ENCODE measurements around the gene KIF5C.

Gene KIF5C

GRCh38 chr2:149006883-149007543 is 132.0 kb downstream of the KIF5C start:
- in situ Hi-C loops (cut with MboI; ENCODE audit: low sequenced_read_pairs) = loop anchor here (25.0 kb wide), 1 partner anchor 305 kb away; no protein-coding TSS in a partner anchor

GRCh38 chr2:149008381-149008780 is 133.4 kb downstream of the KIF5C start:
- in situ Hi-C loops (cut with MboI; ENCODE audit: low sequenced_read_pairs) = loop anchor here (25.0 kb wide), 1 partner anchor 304 kb away; no protein-coding TSS in a partner anchor

GRCh38 chr2:149009576-149010461 is 134.8 kb downstream of the KIF5C start:
- in situ Hi-C loops (cut with MboI; ENCODE audit: low sequenced_read_pairs) = loop anchor here (10.0 to 25.0 kb wide), 2 partner anchors 302 to 555 kb away; no protein-coding TSS in a partner anchor

- in situ Hi-C loops (cut with MboI; ENCODE audit: low sequenced_read_pairs) = loop anchor here (10.0 to 25.0 kb wide), 2 partner anchors 300 to 552 kb away; no protein-coding TSS in a partner anchor
Measured at GRCh38 chr2:149012545-149012944, 137.5 kb downstream of the KIF5C start.

- in situ Hi-C loops (cut with MboI; ENCODE audit: low sequenced_read_pairs) = loop anchor here (10.0 to 25.0 kb wide), 2 partner anchors 297 to 549 kb away; no protein-coding TSS in a partner anchor
Measured at GRCh38 chr2:149015501-149015900, 140.5 kb downstream of the KIF5C start.

- in situ Hi-C loops (cut with MboI; ENCODE audit: low sequenced_read_pairs) = loop anchor here (10.0 to 25.0 kb wide), 2 partner anchors 296 to 549 kb away; no protein-coding TSS in a partner anchor
Measured at GRCh38 chr2:149015926-149016563, 141.0 kb downstream of the KIF5C start.

- in situ Hi-C loops (cut with MboI; ENCODE audit: low sequenced_read_pairs) = loop anchor here (10.0 to 25.0 kb wide), 2 partner anchors 295 to 547 kb away; no protein-coding TSS in a partner anchor
Measured at GRCh38 chr2:149017116-149017985, 142.3 kb downstream of the KIF5C start.

GRCh38 chr2:149018981-149019380 is 144.0 kb downstream of the KIF5C start:
- in situ Hi-C loops (cut with MboI; ENCODE audit: low sequenced_read_pairs) = loop anchor here (10.0 to 25.0 kb wide), 2 partner anchors 293 to 546 kb away; no protein-coding TSS in a partner anchor

GRCh38 chr2:149019768-149020167 is 144.7 kb downstream of the KIF5C start:
- in situ Hi-C loops (cut with MboI; ENCODE audit: low sequenced_read_pairs) = loop anchor here (10.0 to 25.0 kb wide), 2 partner anchors 293 to 545 kb away; no protein-coding TSS in a partner anchor

GRCh38 chr2:149020432-149020851 is 145.4 kb downstream of the KIF5C start:
- in situ Hi-C loops (cut with MboI; ENCODE audit: low sequenced_read_pairs) = loop anchor here (25.0 kb wide), 1 partner anchor 292 kb away; no protein-coding TSS in a partner anchor

GRCh38 chr2:149021271-149021719 is 146.3 kb downstream of the KIF5C start:
- in situ Hi-C loops (cut with MboI; ENCODE audit: low sequenced_read_pairs) = loop anchor here (25.0 kb wide), 1 partner anchor 291 kb away; no protein-coding TSS in a partner anchor

- in situ Hi-C loops (cut with MboI; ENCODE audit: low sequenced_read_pairs) = loop anchor here (25.0 kb wide), 1 partner anchor 291 kb away; no protein-coding TSS in a partner anchor
Measured at GRCh38 chr2:149021761-149022160, 146.7 kb downstream of the KIF5C start.

- in situ Hi-C loops (cut with MboI; ENCODE audit: low sequenced_read_pairs) = loop anchor here (25.0 kb wide), 1 partner anchor 289 kb away; no protein-coding TSS in a partner anchor
Measured at GRCh38 chr2:149023091-149023490, 148.1 kb downstream of the KIF5C start.

GRCh38 chr2:149027590-149028250 is 152.7 kb downstream of the KIF5C start:
- in situ Hi-C loops (cut with MboI; ENCODE audit: low sequenced_read_pairs) = no loop called here

- in situ Hi-C loops (cut with MboI; ENCODE audit: low sequenced_read_pairs) = no loop called here
Measured at GRCh38 chr2:149028377-149028776, 153.3 kb downstream of the KIF5C start.

- in situ Hi-C loops (cut with MboI; ENCODE audit: low sequenced_read_pairs) = no loop called here
Measured at GRCh38 chr2:149028891-149029290, 153.9 kb downstream of the KIF5C start.

GRCh38 chr2:149029307-149029965 is 154.4 kb downstream of the KIF5C start:
- in situ Hi-C loops (cut with MboI; ENCODE audit: low sequenced_read_pairs) = no loop called here

- in situ Hi-C loops (cut with MboI; ENCODE audit: low sequenced_read_pairs) = no loop called here
Measured at GRCh38 chr2:149031396-149031795, 156.4 kb downstream of the KIF5C start.

All from HL-60/S4 treated with phorbol 12-myristate 13-acetate at 8.2 ng/mL for 4 days and 3 days (cell line).